TTC549 (cell line): ENCODE measurements around the gene SCN9A.

ENCODE experiments used
- FAIRE-seq: peaks from 2 replicates; lab custom pipeline; 2012; peaks lifted over from hg19 to GRCh38; lab: Jason Lieb, UNC

The SCN9A gene

GRCh38 chr2:166334805-166335204 is 40.9 kb downstream of the SCN9A start:
- no peak for FAIRE-seq

- no peak for FAIRE-seq
Observed at GRCh38 chr2:166333801-166334200, 41.9 kb downstream of the SCN9A start.

GRCh38 chr2:166332106-166332505 is 43.6 kb downstream of the SCN9A start:
- FAIRE-seq: no peak

GRCh38 chr2:166331468-166331867 is 44.3 kb downstream of the SCN9A start:
- FAIRE-seq: no peak

- FAIRE-seq: no peak
Observed at GRCh38 chr2:166329465-166329864, 46.3 kb downstream of the SCN9A start.

- FAIRE-seq: no peak
Observed at GRCh38 chr2:166328147-166328546, 47.6 kb downstream of the SCN9A start.

GRCh38 chr2:166321076-166321475 is 54.7 kb downstream of the SCN9A start:
- FAIRE-seq: no peak

- FAIRE-seq: no peak
Observed at GRCh38 chr2:166314022-166314759, 61.6 kb downstream of the SCN9A start.

- peak; percentile 97 for FAIRE-seq
Observed at GRCh38 chr2:166312863-166313262, 62.9 kb downstream of the SCN9A start.

GRCh38 chr2:166307326-166307725 is 68.4 kb downstream of the SCN9A start:
- no peak for FAIRE-seq

- FAIRE-seq: no peak
Observed at GRCh38 chr2:166304656-166305055, 71.1 kb downstream of the SCN9A start.

- FAIRE-seq: no peak
Observed at GRCh38 chr2:166302036-166302435, 73.7 kb downstream of the SCN9A start.

GRCh38 chr2:166297951-166298350 is 77.8 kb downstream of the SCN9A start:
- FAIRE-seq: no peak

GRCh38 chr2:166293984-166294383 is 81.8 kb downstream of the SCN9A start:
- no peak for FAIRE-seq

- no peak for FAIRE-seq
Observed at GRCh38 chr2:166285215-166285614, 90.5 kb downstream of the SCN9A start.

- no peak for FAIRE-seq
Observed at GRCh38 chr2:166284359-166284758, 91.4 kb downstream of the SCN9A start.

- FAIRE-seq: no peak
Observed at GRCh38 chr2:166282154-166282553, 93.6 kb downstream of the SCN9A start.

- no peak for FAIRE-seq
Observed at GRCh38 chr2:166278856-166279255, 96.9 kb downstream of the SCN9A start.

- FAIRE-seq: no peak
Observed at GRCh38 chr2:166270376-166270775, 105.4 kb downstream of the SCN9A start.

GRCh38 chr2:166269322-166269721 is 106.4 kb downstream of the SCN9A start:
- no peak for FAIRE-seq

- no peak for FAIRE-seq
Observed at GRCh38 chr2:166257859-166258258, 117.9 kb downstream of the SCN9A start.

- FAIRE-seq: no peak
Observed at GRCh38 chr2:166256896-166257295, 118.8 kb downstream of the SCN9A start.

- no peak for FAIRE-seq
Observed at GRCh38 chr2:166249318-166249717, 126.4 kb downstream of the SCN9A start.

- peak; percentile 17 for FAIRE-seq
Observed at GRCh38 chr2:166246901-166247300, 128.8 kb downstream of the SCN9A start.

GRCh38 chr2:166242309-166242708 is 133.4 kb downstream of the SCN9A start:
- no peak for FAIRE-seq
